ENCODE data around the gene GOSR2.

Gene GOSR2

DNA sequence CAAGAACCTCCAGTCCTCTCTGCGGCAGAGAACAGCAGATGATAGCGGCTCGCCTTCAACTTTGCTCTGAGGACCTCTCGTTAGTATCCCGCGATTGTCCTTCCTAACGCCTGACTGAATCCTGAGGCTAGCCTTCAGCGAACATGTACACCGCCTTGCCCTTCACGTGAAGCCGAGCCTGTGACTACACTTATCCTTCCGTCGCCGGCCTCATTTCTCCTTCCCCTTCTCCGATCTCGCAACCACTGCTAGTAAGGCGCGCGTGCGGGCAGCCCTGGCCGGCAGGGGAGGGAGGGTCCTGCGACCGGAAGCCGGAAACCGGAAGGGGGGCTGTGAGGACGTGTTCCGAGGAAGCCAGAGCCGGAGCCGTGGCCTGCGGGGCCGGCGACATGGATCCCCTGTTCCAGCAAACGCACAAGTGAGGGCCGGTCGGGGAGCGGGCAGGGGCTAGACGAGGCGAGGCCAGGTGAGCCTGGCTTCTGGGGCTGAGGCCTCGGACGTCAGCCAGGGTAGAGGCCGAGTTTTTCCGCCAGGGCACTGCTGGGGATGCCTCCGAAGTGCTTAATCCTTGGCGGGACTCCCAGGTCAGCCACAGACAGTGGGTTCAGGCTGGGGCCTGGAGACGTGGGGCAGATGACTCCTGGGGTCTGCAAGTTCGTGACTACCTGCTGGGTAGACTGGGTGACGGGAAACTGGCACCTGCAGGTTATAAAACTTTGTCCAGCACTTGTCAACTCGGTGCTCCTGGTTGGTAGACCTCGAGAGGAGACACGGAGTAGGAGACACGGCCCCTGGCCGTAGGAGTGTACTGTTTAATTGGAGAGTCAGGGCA, at the start of gene GOSR2:
TSS of gene GOSR2 (plus strand) at position 357 of the 832 bp plus-strand sequence. CDS start at position 390, 33 bp downstream.
- DNase-seq (ENCODE audit: low read depth) = peak; percentile 82

DNA sequence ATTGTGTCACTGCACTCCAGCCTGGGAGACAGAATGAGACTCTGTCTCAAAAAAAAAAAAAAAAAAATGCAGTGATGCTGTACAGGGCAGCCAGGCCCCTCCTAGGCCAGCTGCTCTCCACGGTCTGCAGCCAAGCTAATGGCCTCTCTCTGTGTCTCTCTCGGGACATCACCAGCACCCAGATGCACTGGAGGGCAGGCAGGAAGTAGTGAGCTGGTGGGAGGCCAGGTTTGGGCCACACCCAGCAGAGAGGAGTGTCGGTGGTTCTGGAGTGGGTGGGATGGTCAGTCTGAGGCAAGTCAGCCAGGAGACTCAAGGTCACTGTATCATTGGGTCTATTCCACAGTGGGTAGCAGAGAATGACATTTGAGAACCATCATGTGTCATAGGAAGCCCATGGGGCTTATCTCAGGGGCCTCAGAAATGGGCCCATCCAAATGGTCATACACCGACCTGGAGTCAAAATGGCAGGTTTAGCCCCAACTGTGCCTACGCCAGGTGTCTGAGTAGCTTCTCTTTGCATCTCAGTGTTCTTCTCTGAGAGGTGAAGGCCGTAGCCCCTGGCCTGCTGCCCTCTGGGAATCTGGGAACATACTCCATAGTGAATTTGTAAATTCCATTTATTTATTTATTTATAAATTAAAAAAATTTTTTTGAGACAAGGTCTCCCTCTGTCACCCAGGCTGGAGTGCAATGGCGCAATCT, 48.9 kb upstream of the GOSR2 start:
- DNase-seq (ENCODE audit: low read depth) = no peak

DNA sequence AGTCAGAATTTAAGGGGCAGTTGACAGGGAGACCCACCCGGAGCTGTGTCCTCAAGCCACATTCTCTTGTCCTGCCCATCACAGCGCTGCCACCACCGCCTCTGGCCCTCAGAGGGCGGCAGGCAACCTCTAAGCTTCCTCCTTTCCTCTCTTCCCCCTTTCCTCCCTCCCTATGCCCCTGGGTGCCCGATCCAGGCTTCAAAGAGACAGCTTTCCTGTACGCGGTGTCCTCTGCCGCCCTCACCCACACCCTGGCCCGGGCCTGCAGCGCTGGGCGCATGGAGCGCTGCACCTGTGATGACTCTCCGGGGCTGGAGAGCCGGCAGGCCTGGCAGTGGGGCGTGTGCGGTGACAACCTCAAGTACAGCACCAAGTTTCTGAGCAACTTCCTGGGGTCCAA, 48.1 kb upstream of the GOSR2 start:
- no peak for DNase-seq (ENCODE audit: low read depth)

DNA sequence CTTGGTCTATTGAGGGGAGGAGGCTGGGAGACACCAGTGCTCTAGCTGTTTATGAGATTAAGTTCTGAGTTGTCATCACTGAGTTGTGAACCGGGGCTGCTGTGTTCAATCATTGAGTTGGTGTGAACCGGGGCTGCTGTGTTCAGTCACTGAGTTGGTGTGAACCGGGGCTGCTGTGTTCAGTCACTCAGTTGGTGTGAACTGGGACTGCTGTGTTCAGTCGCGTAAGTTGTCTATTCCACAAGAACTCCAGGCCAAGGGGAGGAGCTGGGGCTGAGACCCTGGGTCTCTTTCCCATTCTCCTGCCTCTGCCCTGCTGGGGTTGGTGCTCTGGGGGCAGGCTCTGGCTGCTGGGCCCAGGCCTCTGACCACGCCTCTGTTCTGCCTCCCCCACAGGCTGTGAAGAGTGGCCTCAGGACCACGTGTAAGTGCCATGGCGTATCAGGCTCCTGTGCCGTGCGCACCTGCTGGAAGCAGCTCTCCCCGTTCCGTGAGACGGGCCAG, 47.1 kb upstream of the GOSR2 start:
- no peak for DNase-seq (ENCODE audit: low read depth)

DNA sequence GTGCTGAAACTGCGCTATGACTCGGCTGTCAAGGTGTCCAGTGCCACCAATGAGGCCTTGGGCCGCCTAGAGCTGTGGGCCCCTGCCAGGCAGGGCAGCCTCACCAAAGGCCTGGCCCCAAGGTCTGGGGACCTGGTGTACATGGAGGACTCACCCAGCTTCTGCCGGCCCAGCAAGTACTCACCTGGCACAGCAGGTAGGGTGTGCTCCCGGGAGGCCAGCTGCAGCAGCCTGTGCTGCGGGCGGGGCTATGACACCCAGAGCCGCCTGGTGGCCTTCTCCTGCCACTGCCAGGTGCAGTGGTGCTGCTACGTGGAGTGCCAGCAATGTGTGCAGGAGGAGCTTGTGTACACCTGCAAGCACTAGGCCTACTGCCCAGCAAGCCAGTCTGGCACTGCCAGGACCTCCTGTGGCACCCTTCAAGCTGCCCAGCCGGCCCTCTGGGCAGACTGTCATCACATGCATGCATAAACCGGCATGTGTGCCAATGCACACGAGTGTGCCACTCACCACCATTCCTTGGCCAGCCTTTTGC, 46.5 kb upstream of the GOSR2 start:
- no peak for DNase-seq (ENCODE audit: low read depth)

DNA sequence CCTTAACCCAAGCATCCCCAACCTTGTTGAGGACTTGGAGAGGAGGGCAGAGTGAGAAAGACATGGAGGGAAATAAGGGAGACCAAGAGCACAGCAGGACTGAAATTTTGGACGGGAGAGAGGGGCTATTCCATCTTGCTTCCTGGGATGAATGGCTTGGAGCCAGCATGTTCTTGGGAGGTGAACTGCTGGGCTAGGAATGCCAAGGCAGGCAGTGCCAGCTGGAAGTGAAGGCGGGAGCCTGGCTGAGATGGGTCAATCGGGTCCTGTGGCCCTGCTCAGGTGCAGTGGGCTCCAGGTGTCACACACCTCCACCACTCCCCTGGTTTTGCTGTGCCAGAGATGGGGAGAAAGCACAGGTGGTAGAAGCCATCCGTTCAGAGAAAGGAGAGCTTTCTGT, 46.0 kb upstream of the GOSR2 start:
- no peak for DNase-seq (ENCODE audit: low read depth)

DNA sequence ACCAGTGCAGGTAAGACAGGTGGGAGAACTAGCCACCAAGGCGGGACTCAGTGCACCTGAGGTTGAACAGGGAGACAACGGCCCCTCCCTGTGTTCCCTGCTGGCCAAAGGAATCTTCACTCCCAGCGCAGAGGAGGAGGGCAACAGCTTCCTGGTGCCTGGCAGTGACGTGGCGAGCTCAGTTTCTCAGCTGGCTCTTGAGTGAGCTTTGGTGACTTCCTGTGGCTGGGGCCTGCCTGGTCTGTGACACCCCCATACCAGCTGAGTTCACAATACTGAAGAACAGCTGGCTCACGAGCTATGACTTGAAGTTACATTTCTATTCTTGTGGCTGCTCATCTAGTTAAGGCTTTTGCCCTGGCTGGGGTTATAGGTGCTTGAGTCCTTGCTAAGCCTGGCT, 45.5 kb upstream of the GOSR2 start:
- no peak for DNase-seq (ENCODE audit: low read depth)

DNA sequence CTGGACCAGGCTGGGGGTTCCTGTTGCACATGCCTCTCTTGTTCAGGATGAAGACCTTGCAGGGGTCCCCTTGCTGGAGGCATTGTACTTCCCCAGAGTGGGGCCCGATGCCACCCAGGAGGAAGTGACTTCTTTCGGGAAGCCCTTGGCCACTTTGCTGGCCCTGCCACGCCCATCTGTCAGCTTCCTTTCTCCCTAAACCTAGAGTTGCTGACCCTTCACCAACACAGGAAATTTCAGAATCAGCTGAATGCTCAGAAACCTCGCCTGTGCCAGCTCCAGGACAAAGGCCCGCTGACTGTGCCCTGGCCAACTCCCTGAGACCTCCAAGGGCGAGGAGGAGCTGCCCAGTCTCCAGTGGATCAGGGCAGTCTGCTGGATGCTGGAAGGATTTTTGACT, 44.9 kb upstream of the GOSR2 start:
- DNase-seq (ENCODE audit: low read depth) = no peak

DNA sequence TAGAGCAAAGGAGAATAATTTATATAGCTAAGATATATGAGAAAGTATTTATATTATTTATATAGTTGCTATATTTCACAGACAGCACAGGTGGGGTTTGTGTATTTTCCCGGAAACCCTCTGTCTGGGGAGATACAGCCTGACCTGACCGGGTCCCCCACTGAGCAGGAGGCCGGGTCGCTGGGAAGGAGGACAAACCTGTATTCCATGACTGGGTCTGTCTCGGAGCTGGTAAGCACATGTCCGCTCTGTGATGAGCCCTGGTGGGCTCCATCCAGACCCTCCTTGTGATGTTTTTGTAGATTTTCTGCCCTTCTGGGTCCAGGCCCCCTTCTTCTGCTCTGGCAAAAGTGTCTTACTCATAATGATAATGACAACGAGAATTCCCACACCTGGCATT, 43.9 kb upstream of the GOSR2 start:
- DNase-seq (ENCODE audit: low read depth) = no peak

DNA sequence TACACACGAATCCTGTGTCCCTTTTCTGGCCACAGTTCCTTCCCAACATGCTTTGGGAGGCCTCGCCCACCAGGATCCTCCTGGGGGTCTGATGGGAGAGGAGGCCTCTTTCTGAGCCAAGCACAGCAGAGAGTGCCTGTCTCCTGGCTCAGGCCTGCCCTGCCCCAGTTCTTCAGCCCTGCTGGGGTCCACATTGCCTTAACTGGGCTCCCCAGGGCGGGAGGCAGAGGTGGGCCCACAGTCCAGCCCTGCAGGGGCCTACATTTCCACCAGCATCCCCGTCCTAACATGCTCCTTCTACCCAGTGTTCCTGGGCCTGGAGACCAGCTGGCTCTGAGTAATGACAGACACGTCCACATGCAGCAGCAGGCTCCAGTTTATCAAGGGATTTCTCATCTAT, 41.9 kb upstream of the GOSR2 start:
- no peak for DNase-seq (ENCODE audit: low read depth)

DNA sequence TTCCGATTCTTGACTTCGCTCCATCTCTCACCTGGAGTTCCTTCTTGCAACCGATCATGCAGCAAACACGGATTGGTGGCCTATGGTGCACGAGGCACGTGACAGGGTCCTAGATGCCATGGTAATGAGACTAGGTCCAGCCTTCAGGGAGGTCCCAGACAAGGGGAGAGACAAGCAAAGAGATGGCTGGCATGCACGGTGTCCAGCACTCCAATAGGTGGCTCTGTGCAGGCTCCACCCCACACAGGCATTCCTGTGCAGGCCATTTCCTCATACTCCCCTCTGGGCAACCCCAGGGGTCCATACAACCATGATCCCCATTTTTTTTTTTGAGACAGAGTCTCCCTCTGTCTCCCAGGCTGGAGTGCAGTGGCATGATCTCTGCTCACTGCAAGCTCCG, 40.3 kb upstream of the GOSR2 start:
- DNase-seq (ENCODE audit: low read depth) = no peak

DNA sequence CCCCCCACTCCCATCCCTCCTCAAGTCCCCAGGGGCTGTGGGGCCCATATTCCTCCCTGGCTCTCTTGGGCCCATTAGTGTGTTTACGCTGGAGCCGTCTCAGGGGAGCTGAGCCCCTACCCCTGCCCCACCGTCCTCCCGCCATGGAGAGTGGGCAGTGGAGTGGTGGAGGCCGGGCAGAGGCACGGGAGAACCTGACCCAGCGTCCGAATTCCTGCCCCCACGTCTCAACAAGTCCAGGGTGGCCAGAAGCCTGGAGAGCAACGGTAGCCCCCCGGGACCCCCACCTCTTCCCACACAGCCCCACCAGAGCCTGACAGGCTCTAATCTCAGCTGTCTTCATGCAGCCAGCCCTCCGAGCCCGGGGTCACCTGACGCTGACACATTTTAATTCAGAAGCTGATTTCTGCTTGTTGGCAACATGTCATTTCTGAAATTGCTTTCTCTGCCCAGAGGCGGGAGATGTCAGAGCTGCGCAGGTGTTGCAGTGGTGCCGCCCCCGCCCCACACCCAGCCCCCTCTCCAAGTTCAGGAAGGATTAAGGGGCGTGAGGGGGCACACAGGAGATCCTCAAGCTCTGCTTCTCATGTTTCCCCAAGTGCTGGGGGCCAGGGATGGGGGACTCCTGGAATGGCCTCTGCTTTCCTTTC, 39.0 kb upstream of the GOSR2 start:
- no peak for DNase-seq (ENCODE audit: low read depth)

DNA sequence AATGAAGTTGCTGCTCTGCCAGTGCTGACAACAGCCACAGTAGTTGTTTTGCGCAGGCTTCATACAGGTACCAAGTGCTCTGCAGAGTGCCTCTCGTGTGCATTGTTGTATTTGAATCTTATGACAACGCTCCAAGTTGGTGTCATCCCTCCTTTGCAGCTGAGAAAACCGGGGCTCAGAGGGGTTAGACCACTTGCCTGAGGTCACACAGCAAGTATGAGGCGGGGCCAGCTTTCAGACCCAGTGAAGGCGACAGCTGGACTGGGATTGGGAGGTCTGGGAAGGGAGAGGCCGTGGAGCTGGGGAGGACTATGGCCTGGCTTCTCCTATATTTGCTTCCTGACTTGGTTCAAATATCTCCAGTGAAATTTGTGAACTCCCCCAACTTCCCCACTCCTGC, 38.4 kb upstream of the GOSR2 start:
- no peak for DNase-seq (ENCODE audit: low read depth)

DNA sequence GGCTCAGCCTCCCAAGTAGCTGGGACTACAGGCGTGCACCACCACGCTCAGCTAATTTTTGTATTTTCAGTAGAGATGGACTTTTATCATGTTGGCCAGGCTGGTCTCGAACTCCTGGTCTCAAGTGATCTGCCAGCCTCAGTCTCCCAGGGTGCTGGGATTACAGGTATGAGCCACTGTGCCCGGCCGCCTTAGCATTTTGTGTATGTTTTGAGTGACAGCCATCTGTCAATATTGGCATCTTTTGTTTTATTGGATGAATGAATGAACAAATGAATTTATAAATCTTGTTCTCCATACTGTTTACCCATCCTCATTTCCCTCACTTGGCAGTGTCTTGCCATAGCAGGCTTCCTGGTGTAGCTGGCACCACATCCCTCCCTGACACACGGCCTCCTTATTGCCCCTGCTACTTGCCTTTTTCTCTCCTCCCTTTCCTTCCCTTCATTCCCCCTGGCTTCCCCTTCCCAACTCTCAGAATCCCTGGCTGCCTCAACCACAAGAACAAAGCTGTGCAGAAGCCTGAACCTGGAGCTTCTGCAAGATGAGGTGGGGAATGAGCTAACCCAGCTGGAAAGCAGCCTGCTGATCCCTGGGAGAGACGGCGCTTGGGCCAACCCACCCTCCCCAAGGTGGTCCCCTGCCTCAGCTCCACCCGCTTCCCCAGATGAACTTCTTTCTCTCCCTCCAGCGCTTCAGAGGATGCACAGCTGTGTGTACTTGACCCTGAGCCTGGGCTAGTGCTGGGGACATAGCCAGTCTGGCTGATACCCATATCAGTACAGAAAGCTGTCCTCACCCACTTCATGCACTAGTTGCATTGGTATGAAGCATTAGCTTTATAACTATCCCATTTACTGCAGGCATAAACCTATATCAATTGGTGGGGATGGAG, 37.3 kb upstream of the GOSR2 start:
- DNase-seq (ENCODE audit: low read depth) = no peak

DNA sequence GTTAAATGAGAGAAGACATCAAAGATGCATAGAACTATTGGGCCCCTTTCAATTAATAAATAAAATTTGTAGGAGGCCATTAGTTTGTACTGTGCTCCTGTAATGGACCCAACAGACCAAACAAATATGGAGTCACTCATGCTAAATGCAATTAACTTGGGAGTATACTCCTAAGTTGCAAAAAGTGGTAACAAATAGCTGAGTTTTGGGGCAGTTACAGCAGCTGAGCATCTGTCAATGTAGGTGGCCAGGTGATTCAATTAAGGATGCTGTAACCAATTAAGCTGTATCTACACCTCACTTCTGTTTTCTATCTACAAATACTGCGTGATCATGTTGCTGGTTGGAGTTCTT, 36.7 kb upstream of the GOSR2 start:
- DNase-seq (ENCODE audit: low read depth) = no peak

DNA sequence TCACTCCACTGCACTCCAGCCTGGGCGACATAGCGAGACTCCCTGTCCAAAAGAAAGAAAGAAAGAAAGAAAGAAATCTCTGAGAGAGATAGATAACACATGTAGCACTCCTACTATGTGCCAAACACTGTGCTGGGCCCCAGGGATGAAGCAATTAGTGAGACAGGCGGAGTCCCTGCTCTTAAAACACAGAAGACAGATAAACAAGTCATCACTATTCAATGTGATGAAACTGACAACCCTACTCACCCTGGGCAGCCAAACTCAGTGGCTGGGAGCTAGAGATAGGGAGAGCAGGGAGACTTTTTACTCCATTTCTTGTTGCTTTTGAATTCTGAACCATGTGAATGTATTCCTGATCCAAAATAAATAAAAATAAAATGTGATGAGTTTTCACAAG, 35.2 kb upstream of the GOSR2 start:
- DNase-seq (ENCODE audit: low read depth) = no peak

DNA sequence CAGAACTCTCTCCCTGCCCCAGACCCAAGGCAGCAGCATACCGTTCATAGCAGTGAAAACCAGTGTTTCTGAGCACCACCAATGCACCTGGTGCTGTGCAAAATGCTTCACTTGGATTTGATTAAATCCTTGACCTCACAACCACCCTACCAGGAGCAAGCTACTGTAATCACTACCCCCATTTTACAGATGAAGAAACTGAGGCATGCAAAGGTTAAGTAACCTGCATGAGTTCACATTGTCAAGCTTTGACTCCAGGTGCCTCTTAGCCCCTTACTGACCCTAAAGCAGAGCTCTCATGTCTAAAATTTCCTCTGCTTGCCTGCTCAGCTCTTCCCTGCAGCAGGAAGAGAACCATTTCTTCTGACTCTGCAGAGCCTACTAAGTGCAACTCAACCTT, 34.2 kb upstream of the GOSR2 start:
- no peak for DNase-seq (ENCODE audit: low read depth)

DNA sequence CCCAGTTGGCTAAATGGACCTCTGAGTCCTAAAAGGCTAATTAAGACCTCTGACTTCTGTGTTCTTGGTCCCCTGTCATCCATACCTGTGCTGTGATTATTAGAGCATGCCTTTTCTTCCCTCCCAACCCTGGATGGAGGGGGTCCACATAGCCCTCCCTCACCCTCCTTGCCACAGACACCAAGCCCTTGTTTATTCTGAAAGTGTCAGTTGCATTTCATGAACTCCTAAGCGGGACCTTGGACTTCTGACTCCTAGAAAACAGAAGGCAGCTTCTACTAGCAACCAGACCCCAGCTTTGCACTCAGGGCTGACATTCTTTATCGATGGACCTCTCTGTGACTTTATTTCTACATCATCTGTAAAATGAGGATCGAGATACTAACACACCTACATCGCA, 33.4 kb upstream of the GOSR2 start:
- DNase-seq (ENCODE audit: low read depth) = no peak

DNA sequence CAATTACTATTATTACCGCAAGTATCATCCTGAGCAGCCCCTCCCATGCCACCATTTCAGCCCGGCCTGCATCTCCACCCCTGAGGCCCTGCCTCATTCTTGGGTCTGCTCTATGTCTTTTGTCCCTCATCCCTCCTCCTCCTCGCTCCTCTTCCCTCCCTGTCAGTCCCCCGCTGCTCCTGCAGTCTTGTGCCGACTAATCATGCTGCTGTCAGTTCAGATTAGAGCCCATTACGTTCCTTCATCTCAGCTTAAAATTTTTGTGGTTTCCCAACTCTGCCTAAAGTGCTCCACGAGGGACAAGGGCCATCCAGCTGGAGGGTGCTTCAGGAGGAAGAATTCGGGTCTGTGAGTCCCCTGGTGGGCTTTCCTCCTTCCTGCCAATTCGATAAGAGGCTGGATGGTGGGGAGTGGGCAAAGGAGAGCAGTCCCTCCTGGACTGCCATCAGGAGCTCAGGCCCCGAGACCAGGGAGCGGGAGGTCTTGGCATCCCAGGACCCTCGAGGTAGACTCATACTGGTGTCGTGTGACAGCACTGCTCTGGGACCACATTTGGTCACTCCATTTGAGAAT, 32.9 kb upstream of the GOSR2 start:
- no peak for DNase-seq (ENCODE audit: low read depth)

DNA sequence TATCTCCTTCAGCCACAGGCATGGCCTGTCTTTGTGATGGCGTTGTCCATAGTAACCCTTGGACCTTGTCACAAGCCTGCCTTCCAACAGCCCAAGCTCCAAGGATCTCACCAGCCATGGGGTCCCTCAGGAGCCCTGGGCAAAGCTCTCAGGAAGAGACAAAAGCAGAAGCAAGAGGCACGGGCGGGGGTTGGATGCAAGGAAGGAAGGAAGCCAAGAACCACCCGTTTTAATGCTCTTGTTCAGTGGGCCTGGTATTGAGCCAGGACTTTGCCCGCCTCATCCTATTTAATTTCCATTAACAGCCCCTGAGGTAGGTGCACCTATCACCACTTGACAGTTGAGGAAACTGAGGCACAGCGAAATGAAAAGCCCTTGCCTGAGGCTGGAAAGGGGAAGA, 32.3 kb upstream of the GOSR2 start:
- no peak for DNase-seq (ENCODE audit: low read depth)

DNA sequence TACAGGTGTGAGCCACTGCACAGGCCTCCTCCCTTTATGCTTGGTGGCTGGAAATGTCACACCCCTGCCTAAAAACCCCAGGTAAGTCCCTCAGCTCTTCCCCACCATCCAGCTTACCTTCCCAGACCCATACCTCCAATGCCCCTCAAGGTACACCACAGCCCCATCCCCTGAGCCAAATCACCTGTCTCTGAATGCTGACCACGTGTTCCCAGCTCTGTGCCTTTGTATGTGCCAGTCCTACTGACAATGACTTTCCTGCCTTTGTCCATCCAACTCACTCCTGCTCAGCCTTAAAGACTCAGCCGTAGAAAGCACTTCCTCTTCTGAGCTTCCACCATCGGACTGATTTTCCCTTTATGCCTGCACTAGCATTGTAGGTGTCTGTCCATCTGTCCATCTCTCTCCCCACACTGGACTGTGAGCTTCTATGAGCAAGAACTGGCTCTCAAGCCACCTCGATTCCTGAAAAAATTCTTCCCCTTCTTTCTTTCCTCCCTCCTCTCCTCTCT, 30.7 kb upstream of the GOSR2 start:
- no peak for DNase-seq (ENCODE audit: low read depth)
